Measurements from ENCODE around the gene KCNT2.

- TF ChIP-seq HNF4A (conservative IDR thresholded peaks at IDR 0.05) = no peak
- TF ChIP-seq CTCF (IDR thresholded peaks at IDR 0.05; ENCODE audit: low read depth, low read length, missing input control) = no peak
- no peak for TF ChIP-seq EGR1 (IDR thresholded peaks at IDR 0.05; ENCODE audit: low read depth in 2 of 2)
- TF ChIP-seq FOXA1 (IDR thresholded peaks at IDR 0.05) = no peak
- TF ChIP-seq RAD21 (IDR thresholded peaks at IDR 0.05) = no peak
- no peak for TF ChIP-seq REST (IDR thresholded peaks at IDR 0.05)
These were observed 329.4 kb downstream of the KCNT2 start for GRCh38 chr1:196278816-196279215.

Measured in liver (tissue), 3 donors.